Skeletal muscle tissue (tissue), 4 donors: ENCODE measurements around the gene BEND4. TPM values are rescaled to one million over a fixed set of nuclear protein-coding genes. Genes with fewer than 3 reads are reported as not detected.

Experiments used
- H3K27ac ChIP-seq: one replicate; pipeline ENCODE4 v1.7.0; 2013; ENCODE audit warnings: mild to moderate bottlenecking, low read depth, low read length, inconsistent platforms
- H3K27me3 ChIP-seq, 3 donors: one replicate each; pipeline ENCODE4 v1.7.0; 2013; ENCODE audit warnings: low read length in 3 of 3; ENCODE audit not compliant: control insufficient read depth in 3 of 3, insufficient read depth in 3 of 3
- H3K36me3 ChIP-seq, 3 donors: one replicate each; pipeline ENCODE4 v1.7.0; 2013; ENCODE audit warnings: low read length in 3 of 3; ENCODE audit not compliant: control insufficient read depth in 3 of 3, insufficient read depth in 3 of 3
- H3K4me1 ChIP-seq, 3 donors: one replicate each; pipeline ENCODE4 v1.7.0; 2013; ENCODE audit warnings: low read length in 3 of 3, mild to moderate bottlenecking in 3 of 3; ENCODE audit not compliant: control insufficient read depth in 3 of 3, insufficient read depth in 3 of 3
- H3K4me3 ChIP-seq, 3 donors: one replicate each; pipeline ENCODE4 v1.7.0; 2013; ENCODE audit warnings: low read length in 3 of 3
- H3K9ac ChIP-seq, 3 donors: one replicate each; pipeline ENCODE4 v1.7.0; 2013; ENCODE audit warnings: low read length in 3 of 3, mild to moderate bottlenecking in 3 of 3, moderate library complexity in 2 of 3, low read depth in 1 of 3
- H3K9me3 ChIP-seq, 3 donors: one replicate each; pipeline ENCODE4 v1.7.0; 2013; ENCODE audit warnings: low read length in 3 of 3; ENCODE audit not compliant: control insufficient read depth in 3 of 3
- total RNA-seq: library from RNA; depleted of rRNA; stranded (reverse); fragments of >200 nt; gene quantifications from one replicate; pipeline ENCODE4 v1.2.3, GENCODE V29; 2014
- donor health status: Osteomylitis.

The BEND4 gene
- total RNA-seq, 1 donor from 2014 or later: under 0.01 TPM

DNA sequence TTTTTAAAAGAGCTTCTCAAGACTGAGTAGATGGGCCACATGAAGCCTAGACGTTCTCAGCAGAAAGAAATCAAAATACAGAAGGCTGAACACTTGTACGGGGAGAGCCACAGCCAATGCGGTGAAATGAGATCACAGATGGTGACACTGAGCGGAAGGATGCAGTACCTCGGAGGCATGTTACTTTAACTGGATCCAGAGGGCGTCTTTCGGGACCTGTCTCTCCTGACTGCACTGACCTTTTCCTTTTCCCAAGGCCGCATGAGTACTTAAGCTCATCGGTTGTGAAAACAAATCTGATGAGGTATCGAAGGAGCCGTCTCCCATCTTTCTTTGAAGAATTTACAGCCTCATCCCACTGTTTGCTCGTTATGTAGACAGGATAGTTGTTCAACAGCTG, 32.6 kb downstream of the BEND4 start:
- no peak overlapping the region for H3K27ac ChIP-seq
- no peaks in the 10 kb centered on the region for H3K36me3 ChIP-seq
- H3K4me1 ChIP-seq: no peaks in the 10 kb centered on the region
- H3K9me3 ChIP-seq: no peaks in the 10 kb centered on the region
- peaks cover 10 to 28% (median 21%) of the 10 kb centered on the region in 3 donors for H3K27me3 ChIP-seq
- no peak overlapping the region for H3K4me3 ChIP-seq
- H3K9ac ChIP-seq: no peak overlapping the region

DNA sequence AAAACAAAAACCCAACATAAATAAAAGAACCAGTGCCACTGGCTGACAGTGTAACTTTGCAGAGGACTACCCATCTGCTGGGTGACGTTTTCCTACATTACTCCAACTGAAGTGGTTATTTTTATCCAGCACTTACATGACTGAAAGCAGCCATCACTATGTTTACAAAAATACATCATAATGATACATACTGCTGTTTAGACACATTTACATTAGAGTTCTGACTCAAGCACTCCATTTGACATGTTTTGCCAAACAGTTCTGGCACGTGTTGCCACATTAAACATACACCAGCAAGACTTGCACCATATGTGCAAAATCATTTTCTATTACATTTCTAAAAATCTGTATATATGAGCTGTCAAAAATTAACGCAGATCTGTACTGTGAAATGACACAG, 39.6 kb downstream of the BEND4 start:
- H3K9ac ChIP-seq: no peak overlapping the region
- H3K9me3 ChIP-seq: peaks cover 0 to 2% (median 0%) of the 10 kb centered on the region in 3 donors
- H3K36me3 ChIP-seq: no peaks in the 10 kb centered on the region
- H3K4me3 ChIP-seq: no peak overlapping the region
- H3K4me1 ChIP-seq: no peaks in the 10 kb centered on the region
- H3K27me3 ChIP-seq: peaks cover 0 to 3% (median 0%) of the 10 kb centered on the region in 3 donors
- H3K27ac ChIP-seq: no peak overlapping the region

DNA sequence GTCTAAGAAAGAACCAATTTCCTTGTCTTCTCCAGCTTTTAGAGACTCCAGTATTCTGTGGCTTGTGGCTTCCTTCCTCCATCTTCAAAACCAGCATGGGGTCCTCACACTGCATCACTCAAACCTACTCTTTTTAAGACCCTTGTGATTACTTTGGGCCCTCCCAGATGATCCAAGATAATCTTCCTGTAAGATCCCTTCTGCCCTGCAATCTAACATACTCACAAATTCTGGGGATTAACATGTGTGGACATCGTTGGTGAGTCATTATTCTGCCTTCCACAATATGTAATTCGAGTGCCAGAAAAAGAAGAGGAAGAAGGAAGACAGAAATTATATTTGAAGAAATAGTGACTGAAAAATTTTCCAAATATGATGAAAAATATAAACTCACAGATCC, 47.9 kb downstream of the BEND4 start:
- H3K9ac ChIP-seq: no peak overlapping the region
- H3K27ac ChIP-seq: no peak overlapping the region
- no peaks in the 10 kb centered on the region for H3K4me1 ChIP-seq
- H3K9me3 ChIP-seq: peaks cover 0 to 2% (median 0%) of the 10 kb centered on the region in 3 donors
- H3K36me3 ChIP-seq: no peaks in the 10 kb centered on the region
- no peak overlapping the region for H3K4me3 ChIP-seq
- peaks cover 0 to 3% (median 0%) of the 10 kb centered on the region in 3 donors for H3K27me3 ChIP-seq

DNA sequence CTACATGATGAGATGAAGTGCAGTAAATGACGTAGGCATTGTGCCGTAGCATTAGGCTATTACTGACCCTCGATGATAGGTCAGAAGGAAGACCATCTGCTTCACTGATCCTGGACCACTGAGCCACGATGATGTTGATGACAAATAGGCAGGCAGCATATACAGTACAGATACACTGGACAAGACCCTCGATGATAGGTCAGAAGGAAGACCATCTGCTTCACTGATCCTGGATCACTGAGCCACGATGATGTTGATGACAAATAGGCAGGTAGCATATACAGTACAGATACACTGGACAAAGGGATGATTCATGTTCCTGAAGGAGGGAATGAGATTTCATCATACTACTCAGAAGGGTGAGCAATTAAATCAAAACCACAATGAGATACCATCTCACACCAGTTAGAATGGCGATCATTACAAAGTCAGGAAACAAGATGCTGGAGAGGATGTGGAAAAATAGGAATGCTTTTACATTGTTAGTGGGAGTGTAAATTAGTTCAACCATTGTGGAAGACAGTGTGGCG, 50.9 kb downstream of the BEND4 start:
- Histone ChIP-seq H3K27ac (no peak overlapping the region), H3K9me3 (no peaks in the 10 kb centered on the region), H3K4me1 (no peaks in the 10 kb centered on the region), H3K4me3 (no peak overlapping the region), H3K36me3 (no peaks in the 10 kb centered on the region), H3K27me3 (peaks cover 0 to 3% (median 0%) of the 10 kb centered on the region in 3 donors), H3K9ac (no peak overlapping the region)

DNA sequence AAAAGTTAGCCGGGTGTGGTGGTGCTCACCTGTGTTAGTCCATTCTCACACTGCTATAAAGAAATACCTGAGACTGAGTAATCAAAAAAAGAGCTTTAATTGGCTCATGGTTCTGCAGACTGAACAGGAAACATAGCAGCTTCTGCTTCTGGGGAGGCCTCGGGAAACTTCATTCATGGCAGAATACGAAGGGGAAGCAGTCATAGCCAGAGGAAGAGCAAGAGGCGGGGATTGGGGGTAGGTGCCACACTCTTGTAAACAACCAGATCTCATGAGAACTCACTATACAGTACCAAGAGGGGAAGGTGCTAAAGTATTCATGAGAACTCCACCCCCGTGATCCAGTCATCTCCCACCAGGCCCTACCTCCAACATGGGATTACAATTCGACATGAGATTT, 64.1 kb downstream of the BEND4 start:
- H3K4me3 ChIP-seq: no peak overlapping the region
- H3K27ac ChIP-seq: no peak overlapping the region
- no peaks in the 10 kb centered on the region for H3K9me3 ChIP-seq
- H3K27me3 ChIP-seq: no peaks in the 10 kb centered on the region
- H3K9ac ChIP-seq: no peak overlapping the region
- peaks cover 0 to 13% (median 0%) of the 10 kb centered on the region in 3 donors for H3K36me3 ChIP-seq
- no peaks in the 10 kb centered on the region for H3K4me1 ChIP-seq

DNA sequence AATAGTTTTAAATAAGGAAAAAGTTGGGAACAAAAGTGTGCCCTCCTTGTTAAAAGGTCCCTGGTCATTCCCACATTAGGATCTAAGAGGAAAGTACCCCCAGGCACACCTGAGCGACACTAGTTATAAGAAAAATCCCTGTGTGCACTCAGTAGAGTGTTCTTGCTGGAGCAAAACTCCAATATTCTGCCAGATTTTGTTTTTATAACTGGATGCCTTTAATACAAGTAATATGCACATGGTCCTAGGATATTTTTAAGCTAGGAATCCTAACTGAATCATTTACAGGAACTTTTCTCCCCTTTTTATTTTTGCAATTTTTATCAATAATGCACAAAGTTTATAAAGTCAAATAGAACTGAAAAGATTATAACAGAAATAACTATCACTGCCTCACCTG, 68.6 kb downstream of the BEND4 start:
- no peak overlapping the region for H3K4me3 ChIP-seq
- H3K9me3 ChIP-seq: no peaks in the 10 kb centered on the region
- H3K27ac ChIP-seq: no peak overlapping the region
- H3K36me3 ChIP-seq: peaks cover 0 to 13% (median 3%) of the 10 kb centered on the region in 3 donors
- no peaks in the 10 kb centered on the region for H3K4me1 ChIP-seq
- no peaks in the 10 kb centered on the region for H3K27me3 ChIP-seq
- H3K9ac ChIP-seq: no peak overlapping the region

DNA sequence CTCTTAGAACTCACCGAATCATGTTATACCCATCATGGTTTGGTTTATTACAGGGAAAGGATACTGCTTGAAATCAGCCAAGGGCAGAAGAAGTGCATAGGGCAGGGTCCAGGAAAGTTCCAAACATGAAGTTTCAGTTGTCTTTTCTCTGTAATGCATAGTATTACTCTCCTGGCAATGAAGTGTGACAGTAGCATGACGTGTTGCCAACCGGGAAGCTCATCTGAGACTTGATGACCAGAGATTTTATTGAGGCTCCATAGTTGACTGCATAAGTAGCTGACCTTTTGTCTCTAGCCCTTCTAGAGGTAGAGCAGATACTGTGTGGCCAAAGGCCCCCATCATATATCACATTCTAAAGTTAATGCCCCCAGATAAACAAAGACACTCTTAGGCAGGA, 72.1 kb downstream of the BEND4 start:
- H3K27ac ChIP-seq: no peak overlapping the region
- H3K36me3 ChIP-seq: peaks cover 0 to 3% (median under 1%) of the 10 kb centered on the region in 3 donors
- H3K9me3 ChIP-seq: no peaks in the 10 kb centered on the region

DNA sequence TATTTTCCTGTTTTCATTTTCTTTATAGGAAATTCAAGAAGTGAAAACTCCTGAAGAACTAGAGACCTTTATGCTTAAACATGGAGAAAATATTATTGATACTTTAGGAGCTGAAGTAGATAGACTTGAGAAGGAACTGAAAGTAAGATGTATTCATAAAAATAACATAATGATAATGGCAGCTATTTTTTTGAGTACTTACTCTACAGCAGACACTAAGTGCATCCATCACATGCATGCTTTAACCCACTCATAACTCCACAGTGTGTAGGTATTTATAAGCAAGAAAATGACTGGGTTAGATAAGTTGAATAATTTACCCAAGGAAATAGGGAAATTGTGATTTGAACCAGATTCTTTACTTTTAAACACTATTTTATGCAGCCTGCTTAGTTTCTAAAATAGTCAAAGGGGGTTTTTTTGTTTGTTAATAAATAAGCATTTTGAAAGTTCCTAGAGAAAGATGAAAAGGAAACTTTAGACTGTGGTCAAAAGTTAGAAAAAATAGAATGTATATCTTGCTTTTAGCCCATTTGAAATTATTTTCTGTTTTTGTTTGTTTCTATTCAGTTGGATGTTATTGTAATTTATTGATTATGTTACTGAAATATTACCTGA, 74.2 kb downstream of the BEND4 start:
- no peaks in the 10 kb centered on the region for H3K27me3 ChIP-seq
- no peaks in the 10 kb centered on the region for H3K4me1 ChIP-seq
- no peak overlapping the region for H3K4me3 ChIP-seq
- H3K27ac ChIP-seq: no peak overlapping the region
- H3K36me3 ChIP-seq: peaks cover 0 to 6% (median 0%) of the 10 kb centered on the region in 3 donors
- H3K9me3 ChIP-seq: no peaks in the 10 kb centered on the region
- H3K9ac ChIP-seq: no peak overlapping the region

More for the DNA sequence above, 72.1 kb downstream of the BEND4 start:
- no peak overlapping the region for H3K4me3 ChIP-seq
- no peak overlapping the region for H3K9ac ChIP-seq
- no peaks in the 10 kb centered on the region for H3K4me1 ChIP-seq
- no peaks in the 10 kb centered on the region for H3K27me3 ChIP-seq

DNA sequence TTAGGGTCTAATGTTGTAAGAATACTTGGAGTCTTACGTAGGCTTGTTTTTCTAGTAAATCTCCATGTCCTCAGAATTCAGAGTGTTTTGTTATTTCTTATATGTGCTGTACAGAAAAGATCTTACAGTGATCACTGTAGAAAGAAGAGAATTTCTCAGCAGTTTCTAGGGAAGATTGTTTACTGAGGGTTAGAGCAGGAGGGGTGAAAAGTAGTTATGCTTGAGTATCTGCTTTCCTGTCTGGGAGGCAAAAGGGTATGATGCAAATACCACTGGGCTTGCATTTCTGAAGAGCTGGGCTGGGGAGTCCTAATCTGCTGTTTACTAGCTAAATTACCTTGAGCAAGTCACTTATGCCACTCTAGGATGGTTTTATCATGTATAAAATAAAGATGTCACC, 78.2 kb downstream of the BEND4 start:
- no peak overlapping the region for H3K27ac ChIP-seq
- H3K9ac ChIP-seq: no peak overlapping the region
- H3K9me3 ChIP-seq: no peaks in the 10 kb centered on the region
- no peaks in the 10 kb centered on the region for H3K27me3 ChIP-seq
- H3K36me3 ChIP-seq: peaks cover 0 to 10% (median 4%) of the 10 kb centered on the region in 3 donors
- H3K4me1 ChIP-seq: no peaks in the 10 kb centered on the region
- H3K4me3 ChIP-seq: no peak overlapping the region

DNA sequence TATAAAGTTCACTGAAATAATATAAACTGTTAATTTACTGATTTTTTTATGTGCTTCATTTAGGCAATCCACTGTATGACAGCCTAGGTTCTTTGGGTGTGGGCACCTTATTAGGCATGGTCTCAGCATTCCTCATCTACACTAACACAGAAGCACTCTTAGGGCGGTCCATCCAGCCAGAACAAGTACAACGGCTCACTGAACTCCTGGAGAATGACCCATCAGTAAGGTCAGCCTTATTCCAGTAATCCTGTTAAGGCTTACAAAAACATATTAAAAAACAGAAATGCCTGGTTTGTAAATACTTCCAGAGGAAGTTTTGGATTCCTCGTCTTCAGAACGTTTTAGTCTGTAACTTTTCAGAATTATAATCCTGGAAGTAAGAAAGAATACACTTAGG, 82.0 kb downstream of the BEND4 start:
- H3K4me3 ChIP-seq: no peak overlapping the region
- H3K4me1 ChIP-seq: no peaks in the 10 kb centered on the region
- H3K9me3 ChIP-seq: no peaks in the 10 kb centered on the region
- H3K9ac ChIP-seq: no peak overlapping the region
- H3K27me3 ChIP-seq: no peaks in the 10 kb centered on the region
- H3K36me3 ChIP-seq: peaks cover 0 to 19% (median 10%) of the 10 kb centered on the region in 3 donors
- H3K27ac ChIP-seq: no peak overlapping the region
